Panc1 (cell line): Measurements from ENCODE around the gene TTC21B.

Experiments
- CTCF ChIP-seq: fragments of 450-650 bp; IDR thresholded peaks from 2 replicates; pipeline ENCODE4 v1.5.1; 2017; ENCODE audit warnings: mild to moderate bottlenecking
- POLR2AphosphoS5 ChIP-seq: IDR thresholded peaks from 2 replicates; pipeline ENCODE4 v1.6.1; 2012; ENCODE audit warnings: mild to moderate bottlenecking, low read depth, low read length, moderate library complexity
- TCF7L2 ChIP-seq: IDR thresholded peaks from 2 replicates; pipeline ENCODE4 v1.6.1; 2011; ENCODE audit warnings: mild to moderate bottlenecking, low read depth, low read length, inconsistent platforms
- TF ChIP-seq, protein P1 (sequence below), 2 experiments: IDR thresholded peaks; 2 replicates each; pipeline ENCODE4 v1.6.1; 2011 to 2012; ENCODE audit warnings: low read depth in 2 of 2, control low read depth in 1 of 2, low read length in 1 of 2, mild to moderate bottlenecking in 1 of 2, moderate library complexity in 1 of 2; ENCODE audit not compliant: insufficient read depth in 1 of 2

DNA sequence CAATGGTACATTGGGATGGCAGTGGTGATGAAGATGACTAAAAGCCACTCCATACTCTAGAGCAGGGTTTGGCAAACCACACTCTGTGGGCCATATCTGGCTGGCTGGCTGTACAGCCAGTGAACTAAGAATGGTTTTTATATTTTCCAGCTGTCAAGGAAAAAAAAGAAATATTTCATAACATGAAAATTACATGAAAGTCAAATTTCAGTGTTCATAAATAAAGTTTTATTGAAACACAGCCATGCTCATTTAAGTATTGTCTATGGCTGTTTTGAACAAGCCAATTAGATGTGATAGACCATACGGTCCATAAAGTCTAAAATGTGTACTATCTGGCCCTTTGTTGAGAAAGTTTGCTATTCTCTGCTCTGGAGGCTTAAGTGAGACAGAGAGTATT is 1.5 kb downstream of the TTC21B start:
- TF ChIP-seq CTCF (no peak), POLR2AphosphoS5 (no peak), TCF7L2 (no peak)
- TF ChIP-seq, protein P1, sequence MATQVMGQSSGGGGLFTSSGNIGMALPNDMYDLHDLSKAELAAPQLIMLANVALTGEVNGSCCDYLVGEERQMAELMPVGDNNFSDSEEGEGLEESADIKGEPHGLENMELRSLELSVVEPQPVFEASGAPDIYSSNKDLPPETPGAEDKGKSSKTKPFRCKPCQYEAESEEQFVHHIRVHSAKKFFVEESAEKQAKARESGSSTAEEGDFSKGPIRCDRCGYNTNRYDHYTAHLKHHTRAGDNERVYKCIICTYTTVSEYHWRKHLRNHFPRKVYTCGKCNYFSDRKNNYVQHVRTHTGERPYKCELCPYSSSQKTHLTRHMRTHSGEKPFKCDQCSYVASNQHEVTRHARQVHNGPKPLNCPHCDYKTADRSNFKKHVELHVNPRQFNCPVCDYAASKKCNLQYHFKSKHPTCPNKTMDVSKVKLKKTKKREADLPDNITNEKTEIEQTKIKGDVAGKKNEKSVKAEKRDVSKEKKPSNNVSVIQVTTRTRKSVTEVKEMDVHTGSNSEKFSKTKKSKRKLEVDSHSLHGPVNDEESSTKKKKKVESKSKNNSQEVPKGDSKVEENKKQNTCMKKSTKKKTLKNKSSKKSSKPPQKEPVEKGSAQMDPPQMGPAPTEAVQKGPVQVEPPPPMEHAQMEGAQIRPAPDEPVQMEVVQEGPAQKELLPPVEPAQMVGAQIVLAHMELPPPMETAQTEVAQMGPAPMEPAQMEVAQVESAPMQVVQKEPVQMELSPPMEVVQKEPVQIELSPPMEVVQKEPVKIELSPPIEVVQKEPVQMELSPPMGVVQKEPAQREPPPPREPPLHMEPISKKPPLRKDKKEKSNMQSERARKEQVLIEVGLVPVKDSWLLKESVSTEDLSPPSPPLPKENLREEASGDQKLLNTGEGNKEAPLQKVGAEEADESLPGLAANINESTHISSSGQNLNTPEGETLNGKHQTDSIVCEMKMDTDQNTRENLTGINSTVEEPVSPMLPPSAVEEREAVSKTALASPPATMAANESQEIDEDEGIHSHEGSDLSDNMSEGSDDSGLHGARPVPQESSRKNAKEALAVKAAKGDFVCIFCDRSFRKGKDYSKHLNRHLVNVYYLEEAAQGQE (IDR thresholded peaks at IDR 0.05; ENCODE audit: insufficient read depth in 1 of 2, low read depth in 2 of 2, low read length in 1 of 2) = no peak
